OCI-LY3 (cell line): ENCODE measurements around the gene FBXL3.
A peak's percentile ranks its signal among the peaks of the same experiment; 100 is the strongest.

ENCODE experiments used
- H2AFZ ChIP-seq: fragments of 200-600, 300-600 bp; shearing (Covaris generic); 2 replicates; pipeline ENCODE4 v1.6.0; 2014; ENCODE audit warnings: antibody characterized with exemption, low read depth, low read length
- H3K27ac ChIP-seq: fragments of 200-600, 300-600 bp; sonication (generic); 2 replicates; pipeline ENCODE4 v1.5.1; 2014; ENCODE audit warnings: mild to moderate bottlenecking, low read length, moderate library complexity, mixed read lengths
- H3K27me3 ChIP-seq: fragments of 200-600, 300-600 bp; sonication (generic); 2 replicates; pipeline ENCODE4 v1.6.1; 2014; ENCODE audit warnings: low read depth, low read length, mixed read lengths
- H3K36me3 ChIP-seq: fragments of 200-600, 300-600 bp; sonication (generic); replicated peaks from 2 replicates; pipeline ENCODE3; 2014; ENCODE audit warnings: low read depth, low read length, mixed read lengths
- H3K4me1 ChIP-seq: fragments of 300-600, 200-600 bp; sonication (generic); 2 replicates; pipeline ENCODE4 v1.6.1; 2014; ENCODE audit warnings: low read length, mixed read lengths
- H3K4me2 ChIP-seq: fragments of 200-600, 300-600 bp; sonication (generic); 2 replicates; pipeline ENCODE4 v1.6.1; 2014; ENCODE audit warnings: low read length, mixed read lengths
- H3K4me3 ChIP-seq: fragments of 300-600, 200-600 bp; sonication (generic); 2 replicates; pipeline ENCODE4 v1.5.1; 2014; ENCODE audit warnings: antibody characterized with exemption, mild to moderate bottlenecking, low read length, moderate library complexity
- H3K79me2 ChIP-seq: fragments of 300-600, 200-600 bp; shearing (Covaris generic); 2 replicates; pipeline ENCODE4 v1.6.1; 2014; ENCODE audit warnings: mild to moderate bottlenecking, low read length, mixed read lengths
- H3K9ac ChIP-seq: fragments of 300-600, 200-600 bp; shearing (Covaris generic); 2 replicates; pipeline ENCODE4 v1.6.0; 2014; ENCODE audit warnings: mild to moderate bottlenecking, low read length, moderate library complexity
- H3K9me3 ChIP-seq: fragments of 200-600, 300-600 bp; shearing (Covaris generic); 2 replicates; pipeline ENCODE4 v1.6.1; 2014; ENCODE audit warnings: low read length, mixed read lengths; ENCODE audit not compliant: insufficient read depth
- H4K20me1 ChIP-seq: fragments of 200-600, 300-600 bp; sonication (generic); 2 replicates; pipeline ENCODE4 v1.6.1; 2016; ENCODE audit warnings: low read length, mixed read lengths; ENCODE audit not compliant: insufficient read depth
- EZH2phosphoT487 ChIP-seq: fragments of 200-600 bp; shearing (Covaris generic); IDR thresholded peaks from 2 replicates; pipeline ENCODE4 v1.6.1; 2018; ENCODE audit warnings: antibody characterized with exemption, mixed run types, low read depth
- TF ChIP-seq, protein P1 (sequence below): fragments of 200-600, 300-600 bp; sonication (generic); IDR thresholded peaks from 2 replicates; pipeline ENCODE4 v1.5.1; 2014; ENCODE audit warnings: antibody characterized with exemption, low read length, low read depth

Gene FBXL3, protein sequence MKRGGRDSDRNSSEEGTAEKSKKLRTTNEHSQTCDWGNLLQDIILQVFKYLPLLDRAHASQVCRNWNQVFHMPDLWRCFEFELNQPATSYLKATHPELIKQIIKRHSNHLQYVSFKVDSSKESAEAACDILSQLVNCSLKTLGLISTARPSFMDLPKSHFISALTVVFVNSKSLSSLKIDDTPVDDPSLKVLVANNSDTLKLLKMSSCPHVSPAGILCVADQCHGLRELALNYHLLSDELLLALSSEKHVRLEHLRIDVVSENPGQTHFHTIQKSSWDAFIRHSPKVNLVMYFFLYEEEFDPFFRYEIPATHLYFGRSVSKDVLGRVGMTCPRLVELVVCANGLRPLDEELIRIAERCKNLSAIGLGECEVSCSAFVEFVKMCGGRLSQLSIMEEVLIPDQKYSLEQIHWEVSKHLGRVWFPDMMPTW

DNA sequence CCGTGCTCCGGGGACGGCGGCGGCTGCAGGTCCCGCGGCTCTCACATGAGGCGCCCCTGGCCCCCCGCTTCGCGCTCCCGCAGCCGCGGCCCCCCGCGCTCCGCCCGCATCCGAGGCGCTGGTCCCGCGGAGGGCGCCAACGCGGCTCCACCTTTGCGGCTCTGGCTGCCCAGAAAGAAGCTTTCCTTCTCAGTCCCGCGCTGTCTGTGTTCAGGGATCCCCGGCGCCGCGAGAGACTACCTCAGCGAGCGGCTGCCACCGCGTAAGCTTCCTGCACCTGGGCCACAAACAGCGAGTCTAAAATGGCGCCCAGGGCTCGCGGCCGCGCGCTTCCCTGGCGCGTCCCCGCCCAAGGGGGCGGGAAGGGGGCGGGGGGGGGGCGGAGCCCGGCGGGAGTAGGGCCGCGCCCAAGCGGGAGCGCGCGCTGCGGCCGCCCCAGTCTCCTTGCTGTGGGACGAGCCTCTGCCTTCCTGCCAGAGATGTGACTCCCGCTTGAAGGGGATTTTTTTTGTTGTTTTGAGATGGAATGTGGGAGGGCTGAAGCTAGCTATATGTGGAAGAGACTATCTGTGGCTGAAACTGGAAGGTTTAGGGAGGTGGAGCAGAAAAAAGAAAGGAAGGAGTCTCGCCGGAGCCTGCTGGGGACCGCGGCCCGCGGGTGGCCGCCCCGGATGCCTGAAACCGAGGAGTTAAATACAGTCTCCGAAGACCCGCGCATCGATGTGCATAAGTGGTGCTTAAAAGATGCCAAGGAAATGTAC, at the start of gene FBXL3:
Gene FBXL3 (minus strand): TSS at position 299 of the 761 bp plus-strand sequence. CDS start 5,299 bp downstream, outside the sequence.
- Histone ChIP-seq H3K79me2 (peaks cover 44% of the 10 kb centered on the region), H3K4me3 (peak within 1 kb of the TSS; percentile 86), H3K27me3 (no peaks in the 10 kb centered on the region), H3K4me1 (peaks cover 13% of the 10 kb centered on the region), H3K27ac (peak within 1 kb of the TSS; percentile 75), H3K9me3 (no peaks in the 10 kb centered on the region), H3K9ac (peak within 1 kb of the TSS; percentile 89), H3K4me2 (peak within 1 kb of the TSS; percentile 90), H4K20me1 (peaks cover 42% of the 10 kb centered on the region), H2AFZ (peak within 1 kb of the TSS; percentile 99), H3K36me3 (no peaks in the 10 kb centered on the region)
- TF ChIP-seq, protein P1, sequence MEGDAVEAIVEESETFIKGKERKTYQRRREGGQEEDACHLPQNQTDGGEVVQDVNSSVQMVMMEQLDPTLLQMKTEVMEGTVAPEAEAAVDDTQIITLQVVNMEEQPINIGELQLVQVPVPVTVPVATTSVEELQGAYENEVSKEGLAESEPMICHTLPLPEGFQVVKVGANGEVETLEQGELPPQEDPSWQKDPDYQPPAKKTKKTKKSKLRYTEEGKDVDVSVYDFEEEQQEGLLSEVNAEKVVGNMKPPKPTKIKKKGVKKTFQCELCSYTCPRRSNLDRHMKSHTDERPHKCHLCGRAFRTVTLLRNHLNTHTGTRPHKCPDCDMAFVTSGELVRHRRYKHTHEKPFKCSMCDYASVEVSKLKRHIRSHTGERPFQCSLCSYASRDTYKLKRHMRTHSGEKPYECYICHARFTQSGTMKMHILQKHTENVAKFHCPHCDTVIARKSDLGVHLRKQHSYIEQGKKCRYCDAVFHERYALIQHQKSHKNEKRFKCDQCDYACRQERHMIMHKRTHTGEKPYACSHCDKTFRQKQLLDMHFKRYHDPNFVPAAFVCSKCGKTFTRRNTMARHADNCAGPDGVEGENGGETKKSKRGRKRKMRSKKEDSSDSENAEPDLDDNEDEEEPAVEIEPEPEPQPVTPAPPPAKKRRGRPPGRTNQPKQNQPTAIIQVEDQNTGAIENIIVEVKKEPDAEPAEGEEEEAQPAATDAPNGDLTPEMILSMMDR = no peak
- TF ChIP-seq EZH2phosphoT487 = no peak

DNA sequence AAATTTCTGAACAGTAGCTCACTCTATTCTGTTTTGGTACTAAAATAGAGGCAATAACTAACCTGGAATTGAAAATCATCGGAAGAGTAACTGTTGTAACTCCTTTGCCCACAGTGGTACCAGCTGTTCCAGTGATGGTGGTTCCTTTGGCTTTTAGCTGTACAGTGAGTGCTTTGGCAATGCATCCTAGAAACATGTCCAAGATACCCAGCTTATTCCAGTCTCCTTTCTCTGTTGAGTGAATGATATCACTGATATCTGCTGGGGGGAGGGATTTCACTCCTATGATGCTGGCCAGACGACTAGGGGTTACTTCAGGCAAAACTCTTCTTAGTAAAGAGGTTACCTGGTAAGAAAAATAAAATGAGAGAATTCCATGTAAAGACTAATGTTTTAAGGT, 40.6 kb upstream of the FBXL3 start:
- Histone ChIP-seq H3K4me1 (peaks cover 13% of the 10 kb centered on the region), H3K9me3 (no peaks in the 10 kb centered on the region), H3K27ac (no peak overlapping the region), H3K27me3 (no peaks in the 10 kb centered on the region), H3K4me3 (no peak overlapping the region), H3K9ac (no peak overlapping the region), H4K20me1 (no peaks in the 10 kb centered on the region), H3K4me2 (no peak overlapping the region), H3K79me2 (no peaks in the 10 kb centered on the region), H2AFZ (no peak overlapping the region), H3K36me3 (peaks cover 42% of the 10 kb centered on the region)
- TF ChIP-seq, protein P1 = no peak
- TF ChIP-seq EZH2phosphoT487 = no peak

DNA sequence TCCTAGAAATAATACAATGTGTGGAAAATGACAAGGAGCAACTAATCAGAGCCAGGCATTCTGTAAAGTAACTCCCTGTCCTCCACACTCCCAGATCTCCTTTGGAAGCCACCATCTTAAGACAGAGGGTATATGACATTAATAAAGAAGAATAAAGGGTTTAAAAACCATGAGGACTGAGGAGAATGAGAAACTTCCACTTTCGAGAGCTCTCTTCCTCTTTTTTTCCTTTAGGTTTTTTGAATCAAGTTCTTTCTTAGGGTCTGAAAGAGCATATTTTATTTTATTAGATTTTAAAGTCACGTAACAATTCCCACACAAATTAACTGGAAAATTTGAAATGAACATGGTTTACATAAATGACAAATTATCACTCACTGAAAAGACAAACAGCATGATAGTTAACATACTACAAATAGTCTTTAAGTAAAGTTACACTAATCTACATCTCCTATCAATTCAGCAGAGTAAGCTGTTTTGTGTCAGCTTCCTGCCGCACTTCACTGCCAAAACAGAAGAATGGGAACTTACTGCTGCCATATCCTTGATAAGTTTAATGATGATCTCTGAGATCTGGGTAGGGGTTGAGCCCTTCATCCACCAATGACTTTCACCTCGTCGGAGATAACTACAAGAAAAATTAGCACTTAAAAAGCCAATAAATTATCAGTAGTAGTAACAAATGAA, 38.6 kb upstream of the FBXL3 start:
- Histone ChIP-seq H3K27ac (no peak overlapping the region), H3K27me3 (no peaks in the 10 kb centered on the region), H3K9ac (no peak overlapping the region), H2AFZ (no peak overlapping the region), H3K4me2 (peak overlapping the region; percentile 16; the same call in 1 of the 2 replicates), H4K20me1 (no peaks in the 10 kb centered on the region), H3K9me3 (no peaks in the 10 kb centered on the region), H3K36me3 (peaks cover 54% of the 10 kb centered on the region), H3K4me3 (no peak overlapping the region), H3K4me1 (peaks cover 13% of the 10 kb centered on the region), H3K79me2 (no peaks in the 10 kb centered on the region)
- TF ChIP-seq EZH2phosphoT487 = no peak
- TF ChIP-seq, protein P1 = no peak
